Activated gamma-delta T cell (primary cell): ENCODE data around the gene FAM221B.
A peak's percentile ranks its signal among the peaks of the same experiment; 100 is the strongest.

ENCODE experiments used
- DNase-seq: peaks from one replicate; lab custom pipeline; 2025; lab: John Stamatoyannopoulos, UW

FAM221B gene

DNA sequence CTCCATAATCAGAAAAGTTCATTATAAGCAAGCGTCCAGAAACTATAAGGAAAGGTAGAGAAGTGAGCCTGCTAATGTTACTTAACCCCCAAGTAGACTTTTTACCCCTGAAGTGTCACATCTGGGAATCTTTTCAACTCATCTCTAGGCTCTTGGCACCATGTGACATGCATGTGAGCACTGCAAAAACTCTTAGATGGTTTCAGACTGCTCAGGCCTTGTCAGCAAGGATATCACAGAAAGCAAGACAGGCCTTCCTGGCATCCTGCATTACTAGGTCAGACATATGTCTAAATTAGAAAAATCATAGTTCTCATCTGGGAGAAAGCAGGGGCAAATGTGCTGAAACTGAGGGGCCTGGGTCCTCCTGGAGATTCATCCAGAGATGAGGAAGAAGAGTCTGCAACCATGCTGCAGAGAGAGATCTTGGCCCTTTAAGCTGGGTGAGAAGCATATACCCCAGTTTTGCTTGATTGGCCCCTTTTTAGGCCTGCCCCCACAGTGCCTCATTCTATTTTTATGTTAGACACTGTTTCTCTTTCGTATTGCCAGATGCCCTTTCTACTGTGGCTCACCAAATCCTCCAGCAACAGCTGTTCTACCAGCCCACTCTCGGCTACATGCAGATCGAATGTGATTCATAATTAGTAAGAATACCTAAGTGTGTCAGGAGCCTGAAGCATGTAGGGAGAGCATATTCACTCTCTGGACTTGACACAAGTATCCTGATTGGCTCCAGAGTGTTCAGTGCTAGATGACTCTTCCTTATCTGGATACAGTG is 19.4 kb upstream of the FAM221B start:
- no peak for DNase-seq

GRCh38 chr9:35845824-35846771 is 17.6 kb upstream of the FAM221B start:
- DNase-seq, result no peak

- no peak for DNase-seq
Measured at GRCh38 chr9:35844628-35845270, 16.2 kb upstream of the FAM221B start.

DNA sequence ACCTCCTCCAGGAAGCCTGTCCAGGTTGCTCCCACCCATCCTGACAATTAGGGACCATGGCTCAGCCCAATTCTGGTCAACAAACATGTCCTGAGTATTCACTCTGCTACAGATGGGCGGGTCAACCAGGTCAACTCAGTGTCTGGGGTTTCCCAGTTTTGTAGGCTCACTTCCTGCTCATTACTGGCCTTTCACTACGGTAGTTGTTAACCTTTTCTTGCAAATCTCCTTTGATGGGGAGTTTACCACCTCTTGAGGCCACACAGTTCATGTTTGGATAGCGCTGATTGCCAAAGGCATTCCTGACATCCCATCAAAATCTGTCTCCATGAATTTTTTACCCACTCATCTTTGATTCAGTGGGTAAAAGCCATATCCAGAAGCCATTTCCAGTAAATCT is 14.3 kb upstream of the FAM221B start:
- DNase-seq, result no peak

DNA sequence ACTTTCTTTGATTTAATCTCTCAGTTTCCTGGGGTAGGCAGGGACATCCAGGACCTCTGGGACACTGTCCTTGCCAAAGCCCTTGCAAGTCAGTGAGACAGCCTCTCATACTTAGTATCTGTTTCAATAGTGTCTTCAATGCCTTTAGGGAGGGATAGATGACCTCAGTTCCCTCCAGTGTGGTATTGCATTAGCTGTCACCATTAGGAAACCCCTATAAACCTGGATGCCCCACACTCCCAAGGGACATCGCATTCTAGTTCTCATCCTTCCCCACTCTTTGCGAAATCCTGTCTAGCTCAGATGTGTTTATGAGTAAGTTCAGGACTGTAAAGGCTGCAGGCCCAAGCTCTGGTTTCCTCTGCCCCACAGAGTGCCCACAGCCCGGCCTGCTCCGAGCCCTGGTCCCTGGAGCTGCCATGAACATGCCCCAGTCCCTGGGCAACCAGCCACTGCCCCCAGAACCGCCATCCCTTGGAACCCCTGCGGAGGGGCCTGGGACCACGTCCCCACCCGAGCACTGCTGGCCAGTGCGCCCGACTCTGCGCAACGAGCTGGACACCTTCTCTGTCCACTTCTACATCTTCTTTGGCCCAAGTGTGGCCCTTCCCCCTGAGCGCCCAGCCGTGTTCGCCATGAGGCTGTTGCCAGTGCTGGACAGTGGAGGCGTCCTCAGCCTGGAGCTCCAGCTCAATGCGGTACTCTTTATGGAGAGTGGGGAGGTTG is 13.7 kb upstream of the FAM221B start:
- no peak for DNase-seq

GRCh38 chr9:35841645-35841900 is 13.0 kb upstream of the FAM221B start:
- DNase-seq, result no peak

- DNase-seq, result no peak
Measured at GRCh38 chr9:35840881-35841644, 12.5 kb upstream of the FAM221B start.

GRCh38 chr9:35839926-35840325 is 11.4 kb upstream of the FAM221B start:
- DNase-seq, result no peak

DNA sequence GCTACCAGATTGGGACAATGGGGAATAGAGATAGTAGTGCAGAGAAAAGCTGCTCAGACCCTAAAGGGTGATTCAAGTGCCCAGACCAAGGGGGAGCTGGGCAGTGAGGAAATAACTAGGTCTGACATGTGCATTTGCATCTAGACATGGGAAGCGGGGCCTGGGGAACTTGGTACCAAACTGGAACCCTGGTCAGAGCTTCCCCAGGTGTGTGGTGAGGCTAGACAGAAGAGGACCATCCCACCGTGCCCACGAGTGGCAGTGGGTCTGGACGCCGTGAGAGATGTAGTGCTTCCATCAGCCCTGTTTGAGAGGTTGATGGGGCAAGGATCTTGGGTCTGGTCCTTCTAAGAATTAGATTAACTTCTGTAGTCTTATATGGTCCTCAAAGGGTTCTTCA is 8.1 kb upstream of the FAM221B start:
- DNase-seq, result no peak

DNA sequence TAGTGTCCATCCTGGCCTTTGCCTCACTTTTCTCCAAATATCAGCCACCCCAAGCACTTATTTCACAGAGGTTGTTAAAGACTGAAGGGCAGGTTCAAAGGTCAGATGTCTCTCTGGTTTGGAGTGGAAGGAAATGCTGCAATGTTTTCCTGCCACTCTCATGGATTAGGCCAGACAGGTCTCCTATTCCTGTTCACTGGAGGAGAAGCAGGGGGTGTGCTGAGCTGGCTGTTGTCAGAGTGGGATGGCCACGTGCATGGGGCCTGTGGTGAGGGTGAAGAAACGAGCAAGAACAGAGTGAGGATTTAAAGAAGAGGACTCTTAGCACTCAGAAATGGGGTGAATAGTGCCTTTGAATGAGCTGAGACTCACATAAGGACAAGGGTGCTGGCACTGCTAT is 7.2 kb upstream of the FAM221B start:
- DNase-seq, result no peak

DNA sequence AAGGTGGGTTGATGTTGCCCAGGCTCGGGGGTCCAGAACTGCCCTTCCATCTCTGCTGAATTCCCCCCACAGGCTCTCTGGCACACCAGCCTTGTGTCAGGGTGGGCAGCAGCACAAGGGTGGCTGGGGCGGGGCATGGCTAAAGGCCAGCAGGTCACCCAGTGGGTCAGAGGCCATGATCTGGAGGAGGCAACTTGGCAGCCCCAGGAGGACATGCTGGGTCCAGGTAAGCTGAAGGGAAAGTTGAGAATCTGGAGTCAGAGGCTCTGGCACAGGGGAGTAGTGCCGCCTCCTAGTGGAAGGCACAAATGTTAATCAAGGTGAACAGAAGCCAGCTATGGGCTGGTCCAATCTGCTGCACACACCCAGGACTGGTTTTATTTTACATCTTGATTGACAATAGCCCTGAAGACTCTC is 6.7 kb upstream of the FAM221B start:
- DNase-seq, result no peak

GRCh38 chr9:35834260-35835215 is 6.0 kb upstream of the FAM221B start:
- no peak for DNase-seq

GRCh38 chr9:35832814-35833213 is 4.3 kb upstream of the FAM221B start:
- DNase-seq, result no peak

DNA sequence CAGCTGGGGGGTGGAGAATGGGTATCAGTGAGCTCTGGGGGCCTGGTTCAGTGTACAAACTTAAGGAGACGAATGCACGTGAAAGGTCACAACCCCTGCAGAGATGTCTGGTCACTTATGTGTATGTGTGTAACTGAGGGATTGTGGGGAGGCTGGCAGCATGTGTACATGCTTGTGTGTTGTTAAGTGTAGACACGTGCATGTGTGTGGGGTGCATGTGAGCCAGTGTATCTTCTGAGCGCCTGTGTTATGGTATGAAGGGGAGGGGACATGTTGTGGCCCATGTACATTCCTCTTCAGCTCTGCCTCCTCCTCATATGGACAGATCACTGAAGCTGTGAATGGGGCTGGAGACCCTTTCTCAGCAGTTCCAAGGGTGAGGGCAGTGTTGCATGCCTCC is 2.5 kb upstream of the FAM221B start:
- no peak for DNase-seq

- no peak for DNase-seq
Measured at GRCh38 chr9:35829764-35830096, 1.2 kb upstream of the FAM221B start.

DNA sequence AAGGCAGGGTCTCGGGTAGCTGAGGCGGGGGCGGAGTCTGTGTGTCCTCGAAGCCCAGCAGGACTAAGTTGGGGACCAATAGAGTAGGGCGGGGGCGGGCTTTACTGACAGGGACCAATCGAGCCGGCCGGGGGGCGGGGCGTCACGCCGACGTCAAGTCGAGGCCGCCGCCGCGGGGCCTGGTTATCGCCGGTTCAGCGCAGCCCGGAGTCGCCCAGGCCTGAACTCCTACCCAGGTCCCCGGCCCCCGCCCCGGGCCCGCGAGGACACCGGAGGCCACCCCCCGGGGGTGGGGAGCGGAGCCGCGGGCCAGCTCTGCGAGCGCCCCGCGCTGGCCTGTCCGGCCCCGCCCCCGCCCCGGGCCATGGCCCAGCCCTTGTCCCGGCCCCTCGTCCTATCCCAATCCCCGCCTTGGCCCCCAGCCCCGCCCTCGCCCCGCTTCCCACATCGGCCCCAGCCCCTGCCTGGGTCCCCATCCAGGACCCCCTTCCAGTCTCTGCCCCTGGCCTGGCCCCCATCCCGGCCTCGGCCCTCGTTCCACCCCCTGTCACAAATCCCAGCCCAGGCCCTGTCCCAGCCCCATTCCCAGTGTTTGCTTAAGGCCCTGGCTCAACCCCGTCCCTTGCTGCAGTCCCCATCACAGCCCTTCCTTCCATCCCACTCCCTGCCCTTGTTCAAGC is 692 bp upstream of the FAM221B start, which contains the start of gene TMEM8B:
TSS of gene TMEM8B (plus strand) at position 145 of the 680 bp plus-strand sequence. CDS start at position 365, 220 bp downstream.
- peak; percentile 85 for DNase-seq

DNA sequence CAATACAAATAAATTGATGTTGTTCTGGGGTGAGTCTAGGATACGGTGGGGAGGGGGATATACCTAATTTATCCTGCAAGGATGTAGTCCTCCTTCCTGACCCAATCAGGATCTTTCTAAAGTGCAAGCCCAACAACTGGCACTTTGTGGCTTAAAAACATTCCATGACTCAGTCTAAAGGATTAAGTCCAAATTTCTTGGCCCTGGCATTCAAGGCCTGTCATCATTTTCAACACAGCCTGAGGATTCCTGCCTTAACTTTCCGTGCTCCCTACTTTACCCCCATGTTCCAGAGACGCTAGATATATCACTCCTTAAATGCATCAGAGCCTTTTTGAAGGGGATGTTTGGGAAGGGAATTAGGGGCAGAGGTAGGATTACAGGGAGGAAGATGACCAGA is 1.0 kb downstream of the FAM221B start:
- DNase-seq, result no peak

GRCh38 chr9:35826071-35826701 is 2.3 kb downstream of the FAM221B start:
- DNase-seq, result no peak

DNA sequence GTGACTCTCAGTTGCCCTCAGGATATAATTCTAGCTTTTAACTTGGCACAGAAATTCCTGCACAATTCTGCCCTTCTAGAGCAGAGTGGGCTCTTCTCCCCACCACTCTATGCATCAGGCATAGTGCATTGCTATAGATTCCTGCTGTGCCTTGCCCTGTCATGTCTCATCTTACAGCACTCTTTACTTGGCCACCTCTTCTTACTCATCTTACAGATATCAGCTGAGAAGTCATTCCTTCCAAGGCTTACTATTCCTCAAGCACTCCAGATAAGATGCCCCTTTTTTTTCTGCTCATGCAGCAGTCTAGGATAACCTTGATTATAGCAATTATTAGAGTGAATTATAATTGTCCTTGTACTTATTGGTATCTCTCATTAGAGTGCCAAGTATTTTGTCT is 5.6 kb downstream of the FAM221B start:
- no peak for DNase-seq
